ENCODE measurements around the gene PLVAP. TPM values are rescaled to one million over a fixed set of nuclear protein-coding genes. Genes with fewer than 3 reads are reported as not detected.

Gene PLVAP
- total RNA-seq, 2 donors from 2014 or later = 38.2 to 42.1 TPM

GRCh38 chr19:17340302-17340870 is 36.8 kb downstream of the PLVAP start:
- ATAC-seq = peak; percentile 70
- DNase-seq = peak; percentile 88 to 91
- intact Hi-C loops (cut with DNase I, micrococcal nuclease) = no loop called here

DNA sequence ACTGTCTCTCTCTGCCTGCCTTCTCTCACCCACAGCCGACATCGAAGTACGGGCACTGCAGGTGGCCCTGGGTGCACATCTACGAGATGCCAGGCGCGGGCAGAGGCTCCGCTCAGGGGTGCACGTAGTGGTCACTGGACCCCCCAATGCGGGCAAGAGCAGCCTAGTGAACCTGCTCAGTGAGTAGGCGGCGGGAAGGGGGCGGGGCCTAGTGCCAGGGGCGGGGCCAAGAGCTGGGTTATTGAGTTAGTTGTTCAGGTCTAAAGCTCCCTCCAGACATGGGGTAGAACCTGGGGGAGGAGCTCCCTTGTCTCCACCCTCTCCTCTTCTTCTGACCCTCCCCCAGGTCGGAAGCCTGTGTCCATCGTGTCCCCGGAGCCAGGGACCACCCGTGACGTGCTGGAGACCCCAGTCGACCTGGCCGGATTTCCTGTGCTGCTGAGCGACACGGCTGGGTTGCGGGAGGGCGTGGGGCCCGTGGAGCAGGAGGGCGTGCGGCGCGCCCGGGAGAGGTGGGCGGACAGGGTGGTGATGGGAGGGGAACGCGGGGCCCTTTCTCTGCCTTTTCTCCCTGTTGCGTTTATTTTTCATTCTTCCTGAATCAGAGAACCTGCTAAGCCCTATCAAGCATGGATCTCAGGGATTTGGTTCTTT is 37.9 kb downstream of the PLVAP start:
- intact Hi-C loops (cut with DNase I, micrococcal nuclease) = no loop called here
- DNase-seq (peak in 1 of 2 donors; percentile 55), ATAC-seq (no peak)

DNA sequence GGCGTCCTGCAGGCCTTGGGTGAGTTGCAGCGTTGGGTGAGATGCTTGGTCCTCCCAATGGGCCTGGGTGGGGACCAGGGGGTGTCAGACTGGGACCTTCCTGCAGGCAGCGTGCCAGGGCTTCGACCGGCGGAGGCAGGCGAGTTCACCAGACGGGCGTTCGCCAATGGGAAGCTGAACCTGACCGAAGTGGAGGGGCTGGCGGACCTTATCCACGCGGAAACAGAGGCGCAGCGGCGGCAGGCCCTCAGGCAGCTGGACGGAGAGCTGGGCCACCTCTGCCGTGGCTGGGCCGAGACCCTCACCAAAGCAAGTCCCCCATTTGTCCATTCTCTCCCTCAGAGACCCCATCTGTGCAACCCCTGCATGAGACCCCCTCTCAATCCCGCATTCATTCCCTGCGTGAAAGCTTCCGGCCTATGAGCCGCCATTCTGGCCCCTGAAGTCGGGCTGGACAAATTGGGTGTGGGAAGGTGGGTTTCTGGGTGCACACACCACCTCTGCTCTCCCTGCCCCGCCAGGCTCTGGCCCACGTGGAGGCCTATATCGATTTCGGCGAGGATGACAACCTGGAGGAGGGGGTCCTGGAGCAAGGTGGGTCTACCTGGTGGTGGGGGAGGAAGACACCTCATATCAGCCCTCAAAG is 38.6 kb downstream of the PLVAP start:
- peak in 1 of 2 donors; percentile 41 for DNase-seq
- no peak for ATAC-seq
- intact Hi-C loops (cut with DNase I, micrococcal nuclease) = no loop called here

- DNase-seq = peak in 1 of 2 donors; percentile 65
- intact Hi-C loops (cut with DNase I, micrococcal nuclease) = no loop called here
- no peak for ATAC-seq
Observed at GRCh38 chr19:17337675-17338432, 39.3 kb downstream of the PLVAP start.

DNA sequence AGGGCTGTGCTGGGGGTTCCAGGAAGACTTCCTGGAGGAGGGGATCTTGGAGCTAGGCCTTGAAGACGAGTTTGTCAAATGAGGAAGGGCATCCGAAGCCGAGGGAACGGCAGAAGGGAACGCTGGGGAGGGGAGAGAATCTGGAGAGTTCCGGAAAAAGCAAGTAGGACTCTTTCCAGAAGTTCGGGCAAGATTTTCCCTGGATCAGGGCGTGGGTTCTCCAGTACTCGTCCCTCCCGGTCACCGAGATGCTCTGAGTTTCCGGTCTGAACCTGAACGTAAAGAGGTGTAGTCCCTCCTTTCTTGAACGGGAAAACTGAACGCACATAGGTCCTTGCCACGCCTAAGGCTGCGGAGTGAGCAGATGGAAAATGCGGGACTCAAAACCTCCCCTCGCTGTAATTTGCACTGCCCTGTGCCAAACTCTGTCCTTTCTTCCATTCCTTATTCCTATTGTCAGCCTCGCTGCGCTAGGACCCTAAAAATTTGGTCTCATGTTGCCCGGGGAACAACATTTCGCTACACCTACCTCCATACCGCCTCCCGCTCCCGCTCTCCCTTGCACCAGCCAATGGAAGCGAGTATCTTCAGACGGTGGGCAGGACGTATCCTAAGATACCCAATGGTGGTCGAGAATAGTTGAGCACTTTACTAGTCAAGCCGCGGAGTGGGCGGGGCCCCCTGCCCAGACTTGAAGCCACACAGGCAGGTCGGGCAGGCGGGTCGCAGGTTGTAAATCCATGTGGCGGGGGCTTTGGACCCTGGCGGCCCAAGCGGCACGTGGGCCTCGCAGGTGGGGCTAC is 40.1 kb downstream of the PLVAP start, which contains the start of gene GTPBP3:
Gene GTPBP3 (plus strand): TSS at position 682 of the 803 bp plus-strand sequence. CDS start 59 bp downstream, at position 741.
- intact Hi-C loops (cut with DNase I, micrococcal nuclease) = no loop called here

DNA sequence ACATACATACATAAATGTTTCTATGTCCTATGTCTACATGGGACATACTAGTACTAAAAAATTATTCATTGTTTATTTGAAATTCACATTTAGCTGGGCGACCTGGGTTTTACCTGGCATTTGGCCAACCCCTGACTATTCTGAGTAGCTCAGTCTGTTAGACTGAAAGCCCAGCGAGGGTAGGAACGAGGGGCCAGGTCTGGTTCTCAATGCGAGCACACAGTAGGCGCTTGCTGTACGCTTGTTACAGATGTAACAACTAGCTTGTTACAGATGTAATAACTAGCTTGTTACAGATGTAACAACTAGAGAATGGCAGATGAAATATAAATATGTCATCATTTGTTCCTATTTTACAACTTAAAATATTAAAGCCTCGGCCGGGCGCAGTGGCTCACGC is 41.6 kb downstream of the PLVAP start:
- intact Hi-C loops (cut with DNase I, micrococcal nuclease) = no loop called here
- DNase-seq = peak in 1 of 2 donors; percentile 24
- no peak for ATAC-seq

More for the DNA sequence above, 40.1 kb downstream of the PLVAP start, which contains the start of gene GTPBP3:
- DNase-seq = peak; percentile 98
- ATAC-seq = peak; percentile 71

- peak; percentile 71 for ATAC-seq
- intact Hi-C loops (cut with DNase I, micrococcal nuclease) = no loop called here
Observed at GRCh38 chr19:17334414-17335409, 42.4 kb downstream of the PLVAP start, which contains the start of gene ANO8. TSS of gene ANO8 (minus strand) at chr19:17334855. CDS start at chr19:17334670, 185 bp downstream.

DNA sequence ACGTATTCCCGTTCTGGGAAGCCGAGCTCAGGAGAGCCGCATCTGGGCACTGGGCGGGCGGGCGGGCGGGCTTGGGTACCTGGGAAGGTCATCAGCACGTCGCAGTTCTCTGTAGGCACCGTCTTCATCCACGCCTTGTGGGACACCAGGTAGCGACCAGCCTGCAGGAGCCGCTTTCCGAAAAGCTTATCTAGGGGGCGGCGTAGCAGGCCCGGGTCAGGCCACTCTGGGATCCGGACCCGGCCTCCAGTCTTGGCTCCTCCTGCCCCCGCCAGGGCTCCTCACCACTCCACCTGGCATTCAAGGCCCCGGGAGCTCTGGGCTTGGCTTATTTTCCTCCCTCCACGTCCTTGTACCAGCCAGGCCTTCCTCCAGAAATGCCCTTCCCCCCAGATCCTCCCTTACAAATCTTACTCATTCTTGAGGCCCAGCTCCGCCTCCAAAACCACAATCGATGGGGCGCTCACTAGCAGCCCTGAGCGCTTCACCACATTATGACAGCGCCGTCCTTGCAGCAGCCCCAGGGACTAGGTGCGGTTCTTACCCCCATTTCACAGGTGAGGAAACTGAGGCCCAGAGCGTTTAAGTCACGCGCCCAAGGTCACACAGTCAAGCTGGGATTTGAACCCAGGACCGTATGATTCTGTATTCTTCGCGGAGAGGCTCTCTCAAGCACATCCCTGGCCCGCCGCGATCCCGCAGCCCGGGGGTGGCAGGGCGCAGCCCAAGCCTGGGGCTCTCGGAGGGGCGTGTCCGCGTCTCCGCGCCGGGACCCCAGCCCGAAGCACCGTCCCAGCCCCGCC is 43.3 kb downstream of the PLVAP start:
- DNase-seq = peak in 1 of 2 donors; percentile 49
- intact Hi-C loops (cut with DNase I, micrococcal nuclease) = no loop called here
- no peak for ATAC-seq

More at GRCh38 chr19:17334414-17335409, 42.4 kb downstream of the PLVAP start, which contains the start of gene ANO8:
- peak; percentile 97 to 98 for DNase-seq

- DNase-seq = peak in 1 of 2 donors; percentile 35
- intact Hi-C loops (cut with DNase I, micrococcal nuclease) = no loop called here
- ATAC-seq = no peak
Observed at GRCh38 chr19:17332677-17333581, 44.2 kb downstream of the PLVAP start.

DNA sequence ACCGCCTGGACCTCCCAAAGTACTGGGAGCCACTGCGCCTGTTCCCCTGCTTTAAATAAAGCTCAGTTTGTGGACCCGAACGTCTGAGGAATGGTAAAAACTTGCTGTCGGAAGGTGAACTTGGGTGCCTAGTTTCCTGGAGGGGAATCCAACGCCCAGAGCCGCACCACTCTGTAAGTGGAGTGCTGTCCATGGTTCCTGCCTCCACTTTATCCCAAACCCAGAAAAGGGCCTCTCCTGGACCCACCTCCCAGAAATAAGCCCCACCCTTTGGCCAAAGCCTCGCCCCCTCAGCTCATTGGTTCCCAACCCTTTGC is 44.8 kb downstream of the PLVAP start:
- DNase-seq (no peak), ATAC-seq (no peak)
- intact Hi-C loops (cut with DNase I, micrococcal nuclease) = no loop called here

GRCh38 chr19:17331045-17331558 is 46.0 kb downstream of the PLVAP start:
- DNase-seq = peak in 1 of 2 donors; percentile 16
- intact Hi-C loops (cut with DNase I, micrococcal nuclease) = no loop called here
- ATAC-seq = no peak

GRCh38 chr19:17330262-17331044 is 46.7 kb downstream of the PLVAP start:
- intact Hi-C loops (cut with DNase I, micrococcal nuclease) = no loop called here
- ATAC-seq (no peak), DNase-seq (peak in 1 of 2 donors; percentile 10)

- DNase-seq (no peak), ATAC-seq (no peak)
- intact Hi-C loops (cut with DNase I, micrococcal nuclease) = no loop called here
Observed at GRCh38 chr19:17329366-17330261, 47.5 kb downstream of the PLVAP start.

All from left colon (tissue), 2 donors.